Femur (tissue), 1 donor: ENCODE data around the gene BMPR2.
"Not testable (repeated sequence)": the region's sequence is repeated elsewhere in the genome, so short reads cannot be mapped to it uniquely, and the experiment has no call there.

Experiments used
- DNase-seq: peaks from one replicate; pipeline ENCODE4 v3.0.0-alpha.2; 2017

The BMPR2 gene

GRCh38 chr2:202455114-202455513, 79.0 kb downstream of the BMPR2 start:
- DNase-seq = no peak

- no peak for DNase-seq
These were observed 84.0 kb downstream of the BMPR2 start for GRCh38 chr2:202460119-202460518.

- no peak for DNase-seq
These were observed 103.0 kb downstream of the BMPR2 start for GRCh38 chr2:202479090-202479489.

- no peak for DNase-seq
These were observed 103.5 kb downstream of the BMPR2 start for GRCh38 chr2:202479610-202480009.

GRCh38 chr2:202486351-202486750, 110.2 kb downstream of the BMPR2 start:
- DNase-seq = no peak

GRCh38 chr2:202488671-202489070, 112.5 kb downstream of the BMPR2 start:
- no peak for DNase-seq

GRCh38 chr2:202490479-202490878, 114.4 kb downstream of the BMPR2 start:
- no peak for DNase-seq

GRCh38 chr2:202491514-202491913, 115.4 kb downstream of the BMPR2 start:
- DNase-seq = no peak

- peak; percentile 50 for DNase-seq
These were observed 118.4 kb downstream of the BMPR2 start for GRCh38 chr2:202494300-202495229.

- no peak for DNase-seq
These were observed 119.1 kb downstream of the BMPR2 start for GRCh38 chr2:202495230-202495604.

GRCh38 chr2:202496835-202497472, 120.8 kb downstream of the BMPR2 start:
- DNase-seq = not testable (repeated sequence)

GRCh38 chr2:202497473-202497866, 121.3 kb downstream of the BMPR2 start:
- not testable (repeated sequence) for DNase-seq

- not testable (repeated sequence) for DNase-seq
These were observed 123.7 kb downstream of the BMPR2 start for GRCh38 chr2:202499841-202500240.

GRCh38 chr2:202503276-202503675, 127.1 kb downstream of the BMPR2 start:
- not testable (repeated sequence) for DNase-seq

GRCh38 chr2:202508686-202509085, 132.6 kb downstream of the BMPR2 start:
- no peak for DNase-seq

GRCh38 chr2:202510911-202511310, 134.8 kb downstream of the BMPR2 start:
- DNase-seq = no peak

GRCh38 chr2:202512176-202512575, 136.0 kb downstream of the BMPR2 start:
- DNase-seq = no peak

- DNase-seq = no peak
These were observed 138.6 kb downstream of the BMPR2 start for GRCh38 chr2:202514732-202515131.

GRCh38 chr2:202519453-202519852, 143.3 kb downstream of the BMPR2 start:
- DNase-seq = no peak

GRCh38 chr2:202521470-202521869, 145.3 kb downstream of the BMPR2 start:
- DNase-seq = no peak

GRCh38 chr2:202529389-202529788, 153.3 kb downstream of the BMPR2 start:
- DNase-seq = no peak

GRCh38 chr2:202530038-202530437, 153.9 kb downstream of the BMPR2 start:
- no peak for DNase-seq

- DNase-seq = not testable (repeated sequence)
These were observed 159.2 kb downstream of the BMPR2 start for GRCh38 chr2:202535290-202535689.

- DNase-seq = no peak
These were observed 165.0 kb downstream of the BMPR2 start for GRCh38 chr2:202541137-202541536.
